ENCODE measurements around the gene NEDD9.

Gene NEDD9

GRCh38 chr6:11200356-11200755 lies 32.1 kb downstream of the NEDD9 start:
- no peak for DNase-seq

DNA sequence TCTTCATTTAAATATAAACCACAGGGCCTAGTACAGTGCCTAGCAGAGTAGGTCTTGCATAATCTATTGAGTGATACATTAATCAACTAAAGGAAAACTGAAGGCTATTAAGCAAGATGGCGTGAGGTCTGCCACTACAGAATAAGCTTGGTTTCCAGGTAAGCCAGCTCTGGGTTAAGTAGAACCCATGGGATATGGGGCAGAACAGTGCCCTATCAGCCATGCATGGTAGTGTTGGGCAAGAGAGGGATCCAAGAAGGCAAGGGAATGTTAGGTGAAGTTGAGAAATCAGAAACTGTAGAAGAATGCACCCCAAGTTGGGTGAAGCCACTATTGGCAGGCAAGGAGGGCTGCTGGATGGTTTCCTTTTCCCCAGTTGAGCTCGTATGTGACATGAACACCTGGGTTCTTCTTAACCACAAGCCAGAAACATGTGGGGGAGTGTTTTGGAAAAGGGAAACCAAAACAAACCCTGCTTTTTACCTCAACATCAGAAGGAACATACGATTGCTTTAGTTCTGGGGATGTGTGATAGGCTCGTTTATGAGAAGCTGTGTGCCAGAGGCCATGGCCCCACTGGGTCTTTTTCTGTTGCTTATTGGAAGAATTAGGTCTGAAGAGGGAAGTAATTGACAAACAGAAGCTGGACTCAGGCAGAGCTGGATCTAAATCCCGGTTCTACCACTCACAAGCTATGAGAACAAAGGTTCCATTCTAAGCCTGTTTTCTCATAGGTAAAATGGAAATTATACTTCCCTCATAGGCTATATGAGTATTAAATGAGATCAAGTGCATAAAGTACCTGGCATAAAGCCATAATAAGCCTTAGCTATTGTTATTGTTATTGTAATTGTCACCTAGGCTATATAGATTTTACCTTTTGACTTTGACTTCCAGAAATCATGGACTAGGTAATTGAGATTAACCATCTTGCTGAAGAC lies 33.5 kb downstream of the NEDD9 start:
- DNase-seq: peak; percentile 14

DNA sequence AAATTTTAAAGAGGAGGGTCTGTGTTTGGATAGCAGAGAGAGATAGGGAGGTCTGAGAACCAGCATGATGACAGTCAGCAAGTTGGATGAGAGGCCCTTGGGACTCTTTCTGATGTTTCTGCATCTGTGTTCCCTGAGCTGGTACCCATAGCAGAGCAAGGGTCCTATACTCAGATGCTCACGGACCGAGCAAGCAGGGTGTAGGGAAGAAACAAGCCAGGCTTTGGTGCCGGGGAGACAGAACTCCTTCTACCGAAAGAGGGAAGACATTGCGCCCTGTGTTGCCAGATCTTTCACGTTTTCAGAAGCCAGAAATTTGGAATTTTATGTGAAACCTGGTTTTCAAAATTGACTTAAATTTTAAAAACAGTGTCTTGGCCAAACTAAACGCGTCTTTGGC lies 34.6 kb downstream of the NEDD9 start:
- no peak for DNase-seq

- DNase-seq: no peak
Observed at GRCh38 chr6:11197175-11197536, 35.3 kb downstream of the NEDD9 start.

DNA sequence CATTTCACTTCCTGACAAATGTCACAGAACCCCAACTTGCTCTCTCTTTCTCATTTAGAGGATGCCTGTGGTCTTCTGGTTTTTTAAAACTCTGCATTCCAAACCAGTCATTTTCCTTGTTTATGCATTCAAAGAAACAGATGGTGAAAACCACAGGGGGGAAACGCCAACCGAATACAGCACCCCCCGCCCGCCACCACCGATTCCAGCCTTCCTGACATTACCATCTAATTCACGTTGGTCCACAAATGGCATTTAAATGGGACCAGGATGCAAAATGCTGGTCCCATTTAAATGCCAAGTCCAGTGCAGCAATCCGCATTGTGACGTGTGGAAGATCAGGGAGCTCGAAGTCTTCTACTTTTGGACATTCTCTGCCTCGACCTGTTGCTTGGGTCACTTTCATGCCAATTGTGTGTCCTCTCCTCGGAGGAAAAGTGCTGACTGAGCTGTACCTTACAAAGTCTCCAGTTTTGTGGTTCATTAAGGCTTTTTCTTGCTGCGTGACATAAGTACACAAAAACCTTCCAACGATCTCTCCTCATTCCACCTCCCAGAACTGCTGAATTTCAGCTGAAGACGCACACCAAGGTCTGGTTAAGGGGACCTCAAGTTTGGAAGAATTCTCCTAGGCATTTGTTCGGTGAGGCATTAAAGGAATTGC lies 35.8 kb downstream of the NEDD9 start:
- no peak for DNase-seq

DNA sequence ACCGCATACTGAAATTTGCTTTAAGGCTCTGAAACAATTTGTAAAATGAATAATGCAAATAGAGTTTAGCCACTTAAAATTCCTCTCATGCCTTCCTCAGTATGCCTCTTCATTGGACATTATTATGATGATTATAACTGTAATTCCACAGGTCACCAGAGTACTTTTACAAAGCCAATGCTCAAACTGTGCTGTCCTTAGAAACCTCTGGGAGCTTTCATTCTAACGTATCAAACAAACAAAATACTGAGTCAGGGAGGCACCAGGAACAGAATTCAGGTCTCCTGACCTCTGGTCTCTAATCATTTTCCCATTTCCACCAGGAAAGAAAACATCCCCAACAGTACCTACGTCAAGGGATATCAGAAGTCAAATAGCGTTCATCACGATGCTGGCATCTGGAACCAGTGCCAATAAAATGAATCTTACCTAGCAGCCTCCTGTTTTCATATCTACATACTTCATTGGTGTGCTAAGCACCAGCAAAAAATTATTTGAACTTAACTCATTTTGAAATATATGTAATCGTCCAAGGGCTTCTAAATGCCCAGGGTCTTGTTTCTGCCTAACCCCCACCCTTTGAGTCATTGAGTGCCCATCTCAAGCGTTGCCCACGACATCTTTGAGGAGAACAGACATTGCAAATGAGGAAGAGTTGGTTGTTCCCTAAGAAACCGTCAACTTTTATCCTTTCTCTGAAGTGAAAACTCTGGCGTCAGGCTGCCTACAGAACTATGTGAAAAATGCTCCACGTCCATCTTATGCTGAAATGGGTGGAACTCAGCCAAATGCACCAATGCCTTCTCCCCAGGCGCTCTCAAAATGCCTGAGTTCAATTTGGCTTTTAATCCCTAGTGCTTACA lies 37.9 kb downstream of the NEDD9 start:
- no peak for DNase-seq

DNA sequence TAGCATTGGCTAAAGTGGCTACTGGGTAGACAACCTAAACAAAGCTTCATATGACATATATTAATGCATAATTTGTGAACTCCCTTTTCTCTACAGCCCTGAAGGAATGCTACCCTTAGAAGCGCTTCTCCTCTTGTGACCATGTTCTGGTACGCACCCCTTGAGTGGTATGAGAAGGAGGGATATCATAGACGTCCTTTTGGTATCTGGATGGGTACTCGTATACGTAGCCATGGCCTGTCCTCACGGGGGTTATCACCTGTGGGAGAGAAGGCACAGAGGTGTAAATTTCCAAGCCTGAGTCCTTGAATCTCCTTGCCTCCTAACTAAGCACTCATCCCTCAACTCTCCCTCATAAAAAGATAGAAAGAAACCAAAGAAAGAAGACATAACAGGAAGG lies 39.0 kb downstream of the NEDD9 start:
- no peak for DNase-seq

DNA sequence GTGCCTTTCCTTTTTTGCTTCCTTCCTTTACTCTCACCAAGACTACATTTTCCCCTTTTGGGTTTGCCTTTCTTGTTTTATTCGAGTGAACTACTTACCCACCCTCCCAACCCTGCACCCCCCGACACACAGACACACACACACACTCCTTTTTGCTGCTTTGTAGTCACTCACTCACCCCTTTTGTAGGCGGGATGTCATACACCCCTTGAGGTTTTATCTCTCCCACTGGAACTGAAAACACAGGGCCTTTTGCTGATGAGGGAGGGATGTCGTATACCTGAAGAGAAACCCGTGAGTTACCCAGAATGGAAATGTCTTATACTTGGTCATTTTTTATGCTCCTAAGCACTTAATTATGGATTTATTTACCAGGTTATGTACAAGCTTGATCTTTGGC lies 40.3 kb downstream of the NEDD9 start:
- no peak for DNase-seq

- no peak for DNase-seq
Observed at GRCh38 chr6:11190625-11191245, 41.7 kb downstream of the NEDD9 start.

DNA sequence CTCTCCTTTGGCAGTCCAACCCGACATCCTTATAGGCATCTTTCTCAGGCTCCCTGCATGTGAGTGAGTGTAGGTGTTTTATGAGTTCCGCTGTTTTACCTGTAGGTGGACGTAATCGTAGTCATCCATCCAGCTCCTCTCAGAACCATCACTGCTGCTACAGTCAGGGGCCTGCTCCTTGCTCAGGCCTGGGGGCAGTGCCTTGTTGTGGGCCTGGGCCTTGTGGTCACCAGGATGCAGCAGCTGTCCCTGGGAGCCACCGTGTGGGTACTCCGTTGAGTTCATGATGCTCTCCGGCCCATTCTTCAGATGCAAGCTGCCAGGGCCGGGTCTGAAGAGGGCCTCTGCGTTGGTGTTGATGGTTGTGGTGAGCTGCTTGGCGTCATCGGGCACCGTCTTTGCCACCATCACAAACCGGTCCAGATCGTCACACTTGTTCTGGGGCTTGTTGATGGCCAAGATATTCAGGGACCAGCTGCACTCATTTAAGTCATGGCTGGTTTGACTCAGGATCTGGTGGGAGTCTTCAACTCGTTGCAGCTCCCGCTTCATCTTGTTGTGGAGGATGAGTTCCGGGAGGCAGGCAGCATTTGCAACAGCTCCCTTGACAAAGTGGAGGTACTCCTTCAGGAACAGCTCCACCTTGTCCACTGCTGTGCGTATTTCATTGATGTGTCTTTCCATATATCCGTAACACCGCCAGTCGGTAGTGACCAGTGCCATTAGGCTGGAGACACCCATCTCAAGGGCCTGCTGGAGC lies 42.4 kb downstream of the NEDD9 start:
- peak; percentile 13 for DNase-seq

DNA sequence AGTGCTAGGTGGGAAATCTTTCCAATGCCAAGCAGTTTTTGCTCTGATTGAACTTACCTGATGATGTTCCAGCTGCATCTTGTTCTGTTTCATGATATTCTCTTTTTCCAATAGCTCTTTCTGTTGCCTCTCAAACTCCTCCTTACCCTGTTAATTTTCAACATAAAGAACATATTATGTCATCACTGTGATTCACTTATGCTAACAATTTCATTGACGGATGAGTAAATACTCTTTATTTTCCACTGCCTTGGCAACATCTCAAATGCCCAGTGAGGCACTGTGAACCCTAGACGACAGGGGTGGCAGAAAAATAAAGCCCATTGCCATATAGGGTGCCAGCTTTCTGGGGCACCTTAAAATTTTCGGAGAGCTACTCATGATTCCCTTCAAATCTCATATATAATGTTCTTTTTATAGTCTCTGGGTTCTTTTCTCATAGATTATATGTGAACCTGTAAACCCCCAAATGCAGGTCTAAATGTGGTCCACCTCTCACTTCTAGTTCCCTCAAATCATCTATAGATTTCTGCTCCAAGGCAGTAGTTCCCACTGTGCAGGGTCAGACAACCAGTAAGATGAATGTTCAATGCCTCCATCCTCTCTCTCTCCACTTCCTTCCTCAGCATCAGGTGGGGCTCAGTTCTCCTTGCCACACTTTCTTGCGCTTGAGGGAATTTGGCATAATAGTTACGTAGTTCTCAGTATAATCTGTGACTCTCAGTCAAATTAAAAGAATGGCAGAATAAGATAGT lies 44.1 kb downstream of the NEDD9 start:
- peak; percentile 96 for DNase-seq

DNA sequence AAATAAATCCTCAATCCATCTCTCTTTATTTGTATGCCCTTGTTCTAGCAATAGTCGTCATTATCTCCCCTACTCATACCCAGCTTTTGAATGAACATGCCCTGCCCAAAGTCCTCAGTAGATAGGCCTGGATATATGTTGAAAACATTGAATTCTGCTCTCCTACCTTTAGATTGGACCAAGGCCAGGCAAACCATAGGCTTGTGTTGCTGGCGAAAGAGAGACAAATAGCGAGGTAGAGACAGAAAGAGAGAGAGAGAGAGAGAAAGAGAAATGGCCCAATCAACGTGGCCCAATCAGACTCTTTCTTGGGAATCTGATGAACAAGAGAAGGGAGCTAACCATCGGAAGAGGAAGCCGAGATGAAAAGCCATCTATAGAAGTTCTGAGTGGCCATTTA lies 45.2 kb downstream of the NEDD9 start:
- DNase-seq: peak; percentile 41

DNA sequence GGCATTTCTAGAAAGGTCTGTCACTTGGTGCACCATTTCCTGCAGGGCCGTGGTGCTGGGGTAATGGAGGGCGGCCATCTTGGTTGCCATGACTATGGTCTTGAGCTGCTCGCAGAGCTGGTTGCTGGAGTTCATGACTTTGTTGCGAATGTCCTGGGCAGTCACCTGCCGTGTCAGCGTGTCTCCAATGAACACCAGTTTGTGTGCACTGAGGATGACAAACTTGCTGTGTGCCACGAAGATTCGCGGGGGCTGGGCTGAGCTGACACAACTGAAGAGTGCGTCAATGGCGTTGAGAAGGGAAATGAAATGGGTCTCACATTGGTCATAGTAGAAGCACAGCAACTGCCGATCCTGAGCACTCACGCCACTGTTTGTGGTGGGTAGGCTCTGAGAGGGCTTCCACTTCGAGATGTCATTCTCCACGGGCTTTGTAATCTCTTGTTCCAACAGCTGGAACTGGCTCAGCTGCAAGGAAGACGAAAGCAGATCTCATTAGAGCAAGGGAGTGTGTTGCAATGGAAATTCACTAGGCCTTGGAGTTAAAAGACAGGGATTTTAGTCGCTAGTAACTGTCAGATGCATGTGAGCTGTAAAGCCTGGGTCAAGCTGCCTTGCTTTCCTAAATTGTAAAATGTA lies 47.1 kb downstream of the NEDD9 start:
- no peak for DNase-seq

- peak; percentile 31 for DNase-seq
Observed at GRCh38 chr6:11183761-11184362, 48.6 kb downstream of the NEDD9 start.

DNA sequence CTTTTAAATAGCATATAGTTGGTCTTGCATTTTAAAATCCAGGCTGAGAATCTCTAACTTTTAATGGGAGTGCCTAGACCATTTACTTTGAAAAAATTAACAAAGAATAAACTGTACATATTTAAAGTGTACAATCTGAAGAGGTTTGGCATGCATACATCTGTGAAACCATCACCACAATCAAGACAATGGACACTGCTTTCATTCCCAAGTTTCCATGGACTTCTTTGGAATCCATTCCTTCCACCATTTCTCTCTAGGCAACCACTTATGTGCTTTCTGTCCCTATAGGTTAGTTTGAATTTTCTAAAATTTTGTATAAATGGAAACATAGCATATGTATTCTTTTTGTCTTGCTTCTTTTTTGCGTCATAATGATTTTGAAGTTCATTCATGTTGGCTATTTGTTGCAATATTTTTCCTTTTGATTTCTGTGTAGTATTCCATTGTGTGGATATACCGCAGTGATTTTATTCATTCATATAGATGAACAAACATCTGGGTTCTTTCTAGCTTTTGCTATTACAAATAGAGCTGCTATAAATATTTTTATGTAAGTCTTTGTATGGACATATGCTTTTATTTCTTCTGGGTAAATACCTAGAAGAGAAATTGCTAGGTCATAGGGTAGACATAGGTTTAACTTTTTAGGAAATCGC lies 50.9 kb downstream of the NEDD9 start:
- DNase-seq: no peak

GRCh38 chr6:11179419-11180202 lies 52.9 kb downstream of the NEDD9 start:
- DNase-seq: peak; percentile 47

DNA sequence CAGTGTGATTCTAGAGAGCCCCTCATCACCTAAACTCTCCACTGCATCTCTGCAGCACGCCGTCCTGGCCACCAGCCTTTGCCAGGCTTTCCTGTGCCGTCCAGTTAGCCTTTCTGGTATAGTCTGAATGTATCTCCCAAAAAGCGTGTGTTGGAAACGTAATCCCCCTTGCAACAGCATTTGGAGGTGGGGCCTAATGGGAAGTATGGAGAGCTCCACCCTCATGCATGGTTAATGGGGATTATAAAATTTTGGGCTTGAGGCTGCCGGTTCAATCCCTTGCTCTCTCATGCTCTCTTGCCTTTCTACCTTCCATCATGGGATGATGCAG lies 53.4 kb downstream of the NEDD9 start:
- no peak for DNase-seq

DNA sequence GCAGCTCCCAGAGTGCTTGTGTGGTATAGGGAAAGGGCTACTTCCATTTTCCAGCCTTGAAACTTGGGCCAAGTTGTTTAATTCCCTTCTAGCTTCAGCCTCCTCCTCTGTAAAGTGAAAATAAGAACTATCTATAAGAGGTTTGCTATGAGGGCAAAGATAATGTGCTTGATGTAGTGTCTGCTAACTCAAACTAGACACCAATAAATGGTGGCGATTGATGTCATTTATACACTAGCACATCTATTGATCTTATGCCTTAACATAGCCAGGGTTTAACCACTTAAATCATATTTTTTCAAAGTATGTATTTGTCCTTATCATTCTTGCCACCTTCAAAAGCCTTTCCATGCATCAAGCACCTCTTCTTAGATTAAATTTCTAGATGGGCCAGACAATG lies 55.2 kb downstream of the NEDD9 start:
- no peak for DNase-seq

DNA sequence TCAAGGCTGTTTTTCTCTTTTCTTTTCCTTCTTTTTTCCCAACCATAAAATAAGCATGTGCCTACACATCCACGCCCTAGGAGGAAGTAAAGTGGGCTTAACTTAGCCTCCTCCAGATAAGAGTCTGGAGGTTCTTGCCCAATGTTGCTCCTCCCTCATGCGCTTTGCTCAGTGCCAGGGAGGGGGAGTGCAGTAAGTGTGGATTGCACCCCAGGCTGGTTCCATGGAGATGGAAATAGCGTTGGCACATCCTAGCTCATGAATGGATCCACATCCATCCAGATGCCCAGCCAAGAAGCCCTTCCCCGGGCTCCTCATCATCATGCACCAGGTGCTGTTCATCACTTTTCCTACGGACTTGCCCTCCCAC lies 58.2 kb downstream of the NEDD9 start:
- DNase-seq: no peak

Data from DMS53 (cell line).